Neural progenitor cell (in vitro differentiated cells): Measurements from ENCODE around the gene MGAT1.

Source experiments
- EZH2phosphoT487 ChIP-seq: fragments of 200-600 bp; sonication (generic); IDR thresholded peaks from 2 replicates; pipeline ENCODE4 v1.6.1; 2017; ENCODE audit warnings: antibody characterized with exemption
- TF ChIP-seq, protein P1 (sequence below): fragments of 200-600 bp; sonication (generic); IDR thresholded peaks from 2 replicates; pipeline ENCODE4 v1.5.1; 2017; ENCODE audit warnings: antibody characterized with exemption, mild to moderate bottlenecking

DNA sequence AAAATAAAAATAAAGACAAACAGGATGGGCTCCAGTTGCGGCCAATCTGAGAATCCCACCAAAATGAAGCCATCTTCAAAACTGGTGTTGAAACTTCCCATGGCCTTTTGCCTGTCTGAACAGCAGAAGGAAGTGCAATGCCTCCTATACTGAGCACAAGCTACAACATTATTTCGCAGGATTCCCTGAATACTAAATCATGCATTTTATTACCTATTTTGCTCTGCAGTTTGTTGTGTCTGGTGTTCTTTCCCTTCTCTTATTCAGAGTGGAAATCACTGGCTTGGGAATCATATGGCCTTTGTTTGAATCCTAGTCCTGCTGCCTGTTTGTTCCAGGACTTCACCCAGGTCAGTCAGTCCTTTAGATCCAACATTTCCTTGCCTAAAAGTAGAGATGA is 62.6 kb downstream of the MGAT1 start, which contains the start of gene OR2Y1:
- TF ChIP-seq EZH2phosphoT487: no peak
- TF ChIP-seq, protein P1, sequence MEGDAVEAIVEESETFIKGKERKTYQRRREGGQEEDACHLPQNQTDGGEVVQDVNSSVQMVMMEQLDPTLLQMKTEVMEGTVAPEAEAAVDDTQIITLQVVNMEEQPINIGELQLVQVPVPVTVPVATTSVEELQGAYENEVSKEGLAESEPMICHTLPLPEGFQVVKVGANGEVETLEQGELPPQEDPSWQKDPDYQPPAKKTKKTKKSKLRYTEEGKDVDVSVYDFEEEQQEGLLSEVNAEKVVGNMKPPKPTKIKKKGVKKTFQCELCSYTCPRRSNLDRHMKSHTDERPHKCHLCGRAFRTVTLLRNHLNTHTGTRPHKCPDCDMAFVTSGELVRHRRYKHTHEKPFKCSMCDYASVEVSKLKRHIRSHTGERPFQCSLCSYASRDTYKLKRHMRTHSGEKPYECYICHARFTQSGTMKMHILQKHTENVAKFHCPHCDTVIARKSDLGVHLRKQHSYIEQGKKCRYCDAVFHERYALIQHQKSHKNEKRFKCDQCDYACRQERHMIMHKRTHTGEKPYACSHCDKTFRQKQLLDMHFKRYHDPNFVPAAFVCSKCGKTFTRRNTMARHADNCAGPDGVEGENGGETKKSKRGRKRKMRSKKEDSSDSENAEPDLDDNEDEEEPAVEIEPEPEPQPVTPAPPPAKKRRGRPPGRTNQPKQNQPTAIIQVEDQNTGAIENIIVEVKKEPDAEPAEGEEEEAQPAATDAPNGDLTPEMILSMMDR: no peak
